Activated gamma-delta T cell (primary cell): Measurements from ENCODE around the gene MPZL1.

ENCODE experiments used
- DNase-seq: peaks from one replicate; lab custom pipeline; 2025; lab: John Stamatoyannopoulos, UW
- total RNA-seq, 2 donors: gene quantifications; one replicate each; lab custom pipeline; 2026; lab: John Stamatoyannopoulos, UW

The MPZL1 gene
- 19.5 to 28.8 reads per million in 2 donors for total RNA-seq

DNA sequence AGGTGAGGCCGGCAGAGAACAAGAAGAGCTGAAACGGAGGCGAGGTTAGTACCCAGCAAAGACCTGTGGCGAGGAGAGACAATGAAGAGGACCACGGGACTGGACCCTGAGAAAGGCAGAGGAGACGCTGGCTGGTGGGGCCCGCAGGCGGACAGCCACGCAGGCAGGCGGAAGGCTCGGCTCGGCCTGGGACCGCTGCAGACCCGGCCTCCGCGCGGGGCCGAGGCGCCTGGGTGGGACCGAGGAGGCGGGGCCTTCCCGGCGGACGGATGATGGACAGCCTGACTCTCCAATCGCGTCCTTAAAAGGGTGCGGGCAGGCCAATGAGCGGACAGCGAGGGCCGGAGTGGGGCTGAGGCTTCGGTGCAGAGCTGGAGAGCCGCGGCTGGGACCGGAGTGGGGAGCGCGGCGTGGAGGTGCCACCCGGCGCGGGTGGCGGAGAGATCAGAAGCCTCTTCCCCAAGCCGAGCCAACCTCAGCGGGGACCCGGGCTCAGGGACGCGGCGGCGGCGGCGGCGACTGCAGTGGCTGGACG, at the start of gene MPZL1:
Gene MPZL1, plus strand, starts transcription at position 366 of the 535 bp plus-strand sequence. CDS start 170 bp downstream, outside the sequence.
- peak; percentile 61 for DNase-seq

DNA sequence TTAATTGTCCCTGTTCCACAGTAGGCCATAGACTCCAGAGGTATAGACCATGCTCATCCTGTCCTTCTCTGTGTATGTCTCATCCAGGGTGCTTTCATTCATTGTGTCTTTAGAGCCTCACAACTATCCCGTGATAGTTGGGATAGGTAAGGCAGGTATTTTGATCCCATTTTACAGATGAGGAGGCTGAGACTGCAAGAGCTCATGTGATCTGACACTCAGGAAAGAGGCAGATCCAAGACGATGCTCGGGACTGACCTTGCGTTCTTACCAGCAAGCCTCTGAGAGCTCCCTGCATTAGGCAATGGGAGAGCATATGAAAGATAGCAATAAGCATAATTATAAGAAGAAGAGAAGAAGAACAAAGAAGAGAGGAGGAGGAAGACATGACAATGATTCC, 49.0 kb upstream of the MPZL1 start:
- DNase-seq, result no peak

- DNase-seq, result no peak
These were observed 48.5 kb upstream of the MPZL1 start for GRCh38 chr1:167673265-167673664.

DNA sequence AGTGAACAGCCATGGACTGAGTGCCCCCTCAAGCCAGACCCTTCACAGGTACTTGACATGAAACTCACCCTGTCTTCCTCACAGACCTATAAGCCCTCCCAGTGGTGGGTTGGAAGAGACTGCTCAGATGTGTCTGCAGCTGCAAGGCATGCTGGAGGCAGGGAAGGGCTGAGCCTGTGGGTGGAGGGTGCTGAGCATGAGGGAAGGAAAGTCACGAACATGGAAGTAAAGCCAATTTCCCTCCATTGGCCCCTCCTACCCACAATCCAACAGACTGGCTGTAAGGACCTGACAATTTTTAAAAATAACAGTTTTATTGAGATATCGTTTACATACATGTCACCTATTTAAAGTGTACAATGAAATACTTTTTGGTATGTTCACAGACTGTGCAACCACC, 47.6 kb upstream of the MPZL1 start:
- no peak for DNase-seq

DNA sequence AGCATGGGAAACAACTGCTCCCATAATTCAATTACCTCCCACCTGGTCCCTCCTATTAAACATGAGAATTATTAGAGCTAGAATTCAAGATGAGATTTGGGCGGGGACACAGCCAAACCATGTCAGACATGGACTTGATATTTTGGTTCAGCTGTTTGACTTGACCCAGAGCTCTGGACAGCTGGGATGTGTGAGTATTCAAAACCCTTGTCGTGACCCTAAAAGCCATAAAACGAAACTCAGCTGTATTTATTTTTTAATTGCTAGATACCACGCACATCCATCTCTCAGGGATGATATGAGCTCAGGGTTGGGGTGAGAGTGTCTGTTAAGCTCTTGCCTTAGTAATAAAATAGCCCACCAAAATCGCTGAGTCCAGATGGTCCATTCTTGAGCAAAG, 46.3 kb upstream of the MPZL1 start:
- no peak for DNase-seq

DNA sequence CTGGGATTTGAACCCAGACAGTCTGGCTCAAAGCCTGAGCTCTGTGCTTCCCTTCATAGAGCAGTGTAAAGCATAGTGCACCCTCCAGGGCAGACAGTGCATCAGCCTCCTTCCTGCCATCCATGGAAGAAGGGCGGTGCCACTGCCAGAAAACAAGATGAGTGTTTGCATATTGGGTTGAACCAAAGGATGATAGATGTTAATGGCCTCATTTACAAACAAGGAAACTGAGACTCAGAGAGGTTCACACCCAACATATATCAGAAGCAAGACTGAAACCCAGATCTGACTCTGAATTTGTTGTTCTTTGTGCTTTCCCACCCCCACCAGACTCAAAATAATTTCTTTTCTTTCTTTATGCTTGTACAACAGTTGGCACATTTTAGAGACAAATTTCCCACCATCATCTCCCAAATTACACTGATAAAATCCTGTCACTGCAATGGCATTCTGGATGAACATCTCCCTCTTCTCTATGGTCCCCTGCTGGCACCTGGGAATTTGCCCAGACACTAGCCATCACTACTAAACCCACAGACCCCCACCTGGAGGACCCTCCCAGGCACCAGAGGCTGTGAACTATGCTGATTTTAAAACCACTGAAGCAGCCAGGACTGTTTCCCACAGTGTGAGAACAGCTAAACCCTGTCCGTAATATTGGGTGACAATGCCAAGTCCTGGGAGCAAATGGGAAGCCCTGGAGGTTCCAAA, 45.4 kb upstream of the MPZL1 start:
- DNase-seq, result no peak

DNA sequence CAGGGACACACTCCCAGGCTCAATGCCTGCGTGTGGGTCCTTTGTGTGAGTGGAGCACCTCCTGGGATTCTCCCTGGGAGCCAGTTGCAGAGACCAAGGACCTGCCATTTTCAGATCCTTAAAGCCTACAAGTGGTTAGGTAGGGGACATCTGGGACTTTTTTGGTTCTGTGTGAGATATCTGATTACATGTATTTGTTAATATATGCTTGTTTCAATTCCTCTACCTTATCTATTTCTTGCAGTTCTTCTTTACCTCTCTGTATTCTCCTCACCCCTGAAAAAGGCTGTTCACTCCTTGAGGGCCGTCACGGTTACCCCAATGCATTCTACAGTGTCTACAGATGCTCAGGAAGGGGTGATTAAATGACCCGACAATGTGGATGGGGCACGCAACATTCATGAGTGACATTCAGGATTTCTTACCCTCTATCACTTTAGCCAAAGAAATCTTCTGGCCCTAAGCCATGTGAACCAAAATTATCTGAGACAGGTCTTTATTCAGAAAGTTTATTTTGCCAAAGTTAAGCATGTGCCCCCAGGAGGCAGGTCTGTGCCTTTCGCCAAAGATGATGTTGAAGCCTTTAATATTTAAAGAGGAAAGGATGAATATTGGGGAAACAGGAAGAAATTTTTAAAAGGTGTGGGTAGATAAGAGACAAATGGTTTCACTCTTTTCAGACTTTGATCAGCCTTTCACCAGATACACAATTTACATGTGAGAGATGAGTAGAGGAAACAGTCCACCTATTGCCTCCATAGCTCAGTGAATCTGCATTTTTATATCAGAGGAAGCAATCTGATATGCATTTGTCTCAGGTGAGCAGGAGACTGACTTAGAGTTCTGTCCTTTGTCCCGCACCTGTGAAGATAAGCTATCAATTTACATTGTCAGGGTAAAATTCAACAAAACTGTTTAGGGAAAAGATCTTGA, 44.6 kb upstream of the MPZL1 start:
- DNase-seq, result no peak

DNA sequence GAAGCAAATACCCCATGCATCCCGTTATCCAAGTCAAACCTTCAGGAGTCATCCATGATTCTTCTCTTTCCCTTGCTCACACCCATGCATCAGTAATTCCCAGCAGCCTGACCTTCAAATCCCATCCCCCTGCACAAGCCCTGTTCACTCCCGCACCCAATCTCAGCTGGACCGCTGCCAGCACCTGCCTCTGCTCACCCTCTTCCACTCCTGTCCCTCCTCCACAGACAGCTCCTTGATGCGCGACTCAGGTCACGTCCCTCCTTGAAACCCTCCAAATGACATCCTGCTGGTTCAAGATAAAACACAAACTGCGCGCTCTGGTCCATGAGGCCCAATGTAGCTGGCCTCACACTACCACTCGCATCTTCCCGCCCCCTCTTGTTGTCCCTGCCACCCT, 43.4 kb upstream of the MPZL1 start:
- no peak for DNase-seq

GRCh38 chr1:167678838-167679237, 42.9 kb upstream of the MPZL1 start:
- no peak for DNase-seq

DNA sequence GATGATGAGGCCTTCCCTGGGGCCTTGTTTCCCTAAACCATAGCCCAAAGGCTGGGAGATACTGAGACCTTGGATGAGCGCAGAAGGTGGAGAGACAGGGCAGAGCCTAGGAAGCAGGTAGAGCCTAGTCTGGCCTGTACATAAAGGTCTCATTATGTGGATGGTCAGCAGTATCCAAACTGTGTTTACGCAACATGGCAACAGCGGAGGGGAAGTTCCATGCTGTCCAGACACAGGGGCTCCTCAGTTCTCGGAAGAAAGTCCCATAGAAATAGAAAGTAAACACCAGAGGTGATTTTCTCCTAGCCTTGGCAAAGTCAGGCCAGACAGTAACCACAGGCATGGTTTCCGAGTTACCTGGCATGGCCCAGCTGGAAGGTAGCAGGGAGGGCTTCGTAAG, 42.1 kb upstream of the MPZL1 start:
- no peak for DNase-seq

DNA sequence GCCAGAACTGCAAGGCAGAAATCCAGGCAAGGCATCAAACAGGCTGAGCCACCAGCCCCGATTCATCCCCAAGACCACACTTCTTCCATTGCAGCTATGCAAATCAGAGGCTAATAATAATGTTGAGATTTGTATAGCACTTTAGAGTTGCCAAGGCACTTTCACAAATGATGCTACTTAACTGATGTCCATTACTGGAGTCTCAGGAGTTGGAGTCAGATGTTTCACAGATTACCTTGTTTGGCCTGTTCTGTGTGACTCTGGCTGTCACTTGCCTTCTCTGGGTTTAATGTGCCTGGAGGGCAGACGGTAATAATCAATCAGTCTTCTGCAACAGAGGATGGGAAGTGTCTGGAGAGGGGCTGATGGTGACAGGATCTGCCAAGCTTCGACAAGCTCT, 40.8 kb upstream of the MPZL1 start:
- DNase-seq, result no peak

- no peak for DNase-seq
These were observed 40.2 kb upstream of the MPZL1 start for GRCh38 chr1:167681451-167682098.

DNA sequence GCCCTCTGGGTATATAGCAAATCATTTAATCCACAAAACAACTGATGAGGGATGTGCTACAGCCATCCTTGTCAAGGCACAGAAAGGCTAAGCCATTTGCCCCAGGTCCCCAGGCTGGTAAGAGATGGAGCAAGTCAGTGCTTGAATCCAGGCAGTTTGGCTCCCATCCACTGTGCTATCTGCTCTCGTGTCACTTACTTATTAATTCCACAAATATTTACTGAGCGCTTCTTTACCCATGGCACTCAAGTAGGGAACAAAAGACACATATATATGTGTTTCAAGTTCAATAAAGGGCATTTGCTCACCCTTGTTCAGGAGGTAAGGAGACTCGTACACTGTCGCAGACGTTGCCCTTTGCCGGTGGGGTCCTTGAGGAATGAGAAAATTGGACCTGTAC, 38.6 kb upstream of the MPZL1 start:
- no peak for DNase-seq

- no peak for DNase-seq
These were observed 37.9 kb upstream of the MPZL1 start for GRCh38 chr1:167683641-167684502.

- DNase-seq, result no peak
These were observed 35.9 kb upstream of the MPZL1 start for GRCh38 chr1:167685844-167686243.

DNA sequence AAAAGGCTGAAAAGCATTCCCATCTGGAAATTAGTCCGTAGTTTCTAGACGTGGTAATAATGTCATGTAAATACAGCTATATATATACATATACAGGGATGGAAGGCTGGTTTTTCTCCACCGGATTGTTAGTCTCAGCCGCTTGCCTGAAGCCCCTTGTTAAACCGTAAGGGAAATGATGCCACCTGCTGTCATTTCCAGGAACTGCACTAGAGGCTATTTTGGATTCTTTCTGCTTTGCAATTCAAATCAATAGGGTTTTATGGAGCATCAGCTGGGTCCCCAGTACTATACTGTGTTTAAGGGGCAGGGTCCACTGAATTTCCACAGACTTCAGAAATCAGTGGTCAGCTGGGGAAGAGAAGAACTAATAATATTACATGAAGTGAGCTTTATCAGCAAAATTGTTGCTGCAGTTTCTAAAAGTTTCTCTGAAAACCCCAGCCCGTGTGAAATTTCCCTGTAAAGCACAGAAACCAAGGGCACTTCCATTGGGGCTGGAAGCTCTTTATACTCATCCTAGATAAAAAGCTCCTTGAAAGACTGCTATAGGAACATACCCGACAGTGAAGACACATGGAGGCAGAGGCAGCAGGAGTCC, 33.8 kb upstream of the MPZL1 start:
- no peak for DNase-seq

DNA sequence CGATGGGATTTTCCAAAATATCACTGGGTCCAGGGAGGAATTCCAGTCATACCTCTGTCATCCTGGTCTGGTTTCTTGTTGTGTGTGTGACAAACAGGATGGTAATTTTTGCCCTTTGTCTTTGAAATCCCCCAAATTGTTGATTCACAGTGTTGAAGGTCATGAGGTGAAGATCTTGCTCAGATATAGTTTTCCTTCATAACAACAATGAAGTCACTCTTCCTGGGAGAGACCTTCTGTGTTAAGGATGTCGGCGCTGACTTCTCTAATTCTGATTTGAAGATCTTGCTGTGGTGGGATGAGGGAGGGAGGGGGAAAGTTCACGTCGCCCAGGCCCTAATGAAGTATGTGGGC, 32.2 kb upstream of the MPZL1 start:
- DNase-seq, result no peak

DNA sequence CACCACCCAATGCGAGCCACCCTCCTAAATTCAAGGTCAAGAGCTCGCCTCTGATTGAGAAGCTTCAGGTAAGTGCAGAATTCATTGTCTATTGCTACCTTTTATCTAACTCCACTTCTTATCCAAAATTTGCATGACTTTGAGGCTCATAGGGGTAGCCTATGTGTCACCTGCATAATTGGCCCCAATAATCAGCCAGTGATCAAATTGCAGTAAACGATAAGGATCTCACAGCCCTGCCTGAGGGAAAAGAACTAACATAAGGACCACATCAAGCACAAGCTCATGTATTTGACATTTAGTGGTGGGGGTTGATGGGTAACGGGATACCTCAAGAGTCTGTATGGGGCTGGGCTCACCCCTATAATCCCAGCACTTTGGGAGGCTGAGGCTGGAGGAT, 31.7 kb upstream of the MPZL1 start:
- no peak for DNase-seq

DNA sequence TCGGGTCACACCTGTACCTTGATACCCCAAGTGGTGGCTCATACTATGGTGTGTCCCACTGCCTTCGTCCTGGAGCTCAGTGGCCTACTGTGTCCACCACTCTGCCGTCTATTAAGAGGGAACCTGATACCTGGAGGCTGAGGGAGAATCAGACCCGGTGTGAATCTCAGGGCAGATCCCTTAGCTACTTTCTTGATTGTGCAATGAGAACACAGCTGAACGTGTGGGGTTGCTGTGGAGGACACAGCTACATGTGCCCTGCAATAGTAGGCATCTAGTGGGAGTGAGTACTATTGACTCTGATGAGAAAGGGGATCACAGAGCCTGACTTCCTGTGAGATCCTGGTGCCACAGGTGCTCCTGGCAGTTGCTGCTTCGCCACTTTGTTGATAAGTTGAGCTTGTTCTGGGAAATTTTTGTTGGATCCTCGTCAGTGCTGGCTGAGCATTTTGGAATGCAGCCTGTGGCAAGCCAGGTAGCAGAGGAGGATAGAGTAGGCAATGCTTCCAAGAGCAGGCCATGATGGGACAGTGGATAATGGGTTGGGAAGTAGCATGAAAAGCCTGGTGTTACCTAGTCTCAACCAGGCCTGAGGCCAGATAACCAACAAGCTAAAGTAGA, 28.2 kb upstream of the MPZL1 start:
- no peak for DNase-seq

- DNase-seq, result no peak
These were observed 27.1 kb upstream of the MPZL1 start for GRCh38 chr1:167694691-167695090.

GRCh38 chr1:167695147-167695546, 26.6 kb upstream of the MPZL1 start:
- no peak for DNase-seq
